ENCODE measurements around the gene MTCL1.

Gene MTCL1

DNA sequence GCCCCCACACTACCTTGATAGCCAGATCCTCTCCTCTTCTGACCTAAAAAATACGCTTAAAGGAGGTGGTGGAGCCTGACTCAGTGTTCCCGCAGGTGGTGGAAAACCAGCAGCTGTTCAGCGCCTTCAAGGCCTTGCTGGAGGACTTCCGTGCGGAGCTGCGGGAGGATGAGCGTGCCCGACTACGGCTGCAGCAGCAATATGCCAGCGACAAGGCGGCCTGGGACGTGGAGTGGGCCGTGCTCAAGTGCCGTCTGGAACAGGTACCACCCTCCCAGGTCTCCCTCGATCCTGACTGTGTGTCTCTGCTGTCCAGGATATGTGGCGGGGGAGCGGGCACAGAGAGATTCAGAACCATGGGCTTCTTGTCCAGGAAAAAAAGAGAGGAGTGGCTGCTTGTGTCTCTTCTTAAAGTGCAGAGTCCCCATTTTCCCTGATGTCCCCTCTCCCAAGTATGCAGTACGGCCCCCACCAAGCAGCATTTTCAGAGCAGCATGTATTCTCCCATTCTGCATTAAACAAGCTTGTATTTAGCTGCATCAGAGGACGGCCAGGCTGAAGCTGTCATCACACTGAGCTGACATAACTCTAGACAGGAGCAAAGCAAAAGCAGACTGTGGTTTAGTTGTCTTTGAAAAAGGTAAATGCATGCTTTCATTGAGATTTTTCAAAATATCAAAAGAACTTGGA is 101.6 kb downstream of the MTCL1 start:
- no peak overlapping the region for H3K9ac ChIP-seq (ENCODE audit: low read length)
- no peak for TF ChIP-seq EZH2 (IDR thresholded peaks at IDR 0.05; ENCODE audit: borderline replicate concordance, low read length)
- TF ChIP-seq, protein P1, sequence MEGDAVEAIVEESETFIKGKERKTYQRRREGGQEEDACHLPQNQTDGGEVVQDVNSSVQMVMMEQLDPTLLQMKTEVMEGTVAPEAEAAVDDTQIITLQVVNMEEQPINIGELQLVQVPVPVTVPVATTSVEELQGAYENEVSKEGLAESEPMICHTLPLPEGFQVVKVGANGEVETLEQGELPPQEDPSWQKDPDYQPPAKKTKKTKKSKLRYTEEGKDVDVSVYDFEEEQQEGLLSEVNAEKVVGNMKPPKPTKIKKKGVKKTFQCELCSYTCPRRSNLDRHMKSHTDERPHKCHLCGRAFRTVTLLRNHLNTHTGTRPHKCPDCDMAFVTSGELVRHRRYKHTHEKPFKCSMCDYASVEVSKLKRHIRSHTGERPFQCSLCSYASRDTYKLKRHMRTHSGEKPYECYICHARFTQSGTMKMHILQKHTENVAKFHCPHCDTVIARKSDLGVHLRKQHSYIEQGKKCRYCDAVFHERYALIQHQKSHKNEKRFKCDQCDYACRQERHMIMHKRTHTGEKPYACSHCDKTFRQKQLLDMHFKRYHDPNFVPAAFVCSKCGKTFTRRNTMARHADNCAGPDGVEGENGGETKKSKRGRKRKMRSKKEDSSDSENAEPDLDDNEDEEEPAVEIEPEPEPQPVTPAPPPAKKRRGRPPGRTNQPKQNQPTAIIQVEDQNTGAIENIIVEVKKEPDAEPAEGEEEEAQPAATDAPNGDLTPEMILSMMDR (IDR thresholded peaks at IDR 0.05; ENCODE audit: low read length): no peak
- H3K4me3 ChIP-seq (ENCODE audit: low read depth, low read length, poor library complexity, severe bottlenecking): no peak overlapping the region
- peaks cover 71% of the 10 kb centered on the region for H3K36me3 ChIP-seq (ENCODE audit: insufficient read depth, low read length)
- no peak overlapping the region for H2AFZ ChIP-seq (ENCODE audit: low read length)
- H3K27me3 ChIP-seq (ENCODE audit: insufficient read depth, low read length): no peaks in the 10 kb centered on the region
- no peaks in the 10 kb centered on the region for H4K20me1 ChIP-seq (ENCODE audit: insufficient read depth, low read length)
- H3K79me2 ChIP-seq (ENCODE audit: insufficient read depth, low read length): no peaks in the 10 kb centered on the region
- H3K9me3 ChIP-seq (ENCODE audit: low read length): no peaks in the 10 kb centered on the region
- H3K4me1 ChIP-seq (ENCODE audit: insufficient read depth, low read length, severe bottlenecking): no peaks in the 10 kb centered on the region
- no peak overlapping the region for H3K4me2 ChIP-seq (ENCODE audit: low read length)
- no peak overlapping the region for H3K27ac ChIP-seq (ENCODE audit: low read depth, low read length, poor library complexity, severe bottlenecking)
- no peaks in the 10 kb centered on the region for H3F3A ChIP-seq (ENCODE audit: insufficient read depth, low read length)
- no peaks in the 10 kb centered on the region for H3K9me2 ChIP-seq (ENCODE audit: low read depth, low read length)

DNA sequence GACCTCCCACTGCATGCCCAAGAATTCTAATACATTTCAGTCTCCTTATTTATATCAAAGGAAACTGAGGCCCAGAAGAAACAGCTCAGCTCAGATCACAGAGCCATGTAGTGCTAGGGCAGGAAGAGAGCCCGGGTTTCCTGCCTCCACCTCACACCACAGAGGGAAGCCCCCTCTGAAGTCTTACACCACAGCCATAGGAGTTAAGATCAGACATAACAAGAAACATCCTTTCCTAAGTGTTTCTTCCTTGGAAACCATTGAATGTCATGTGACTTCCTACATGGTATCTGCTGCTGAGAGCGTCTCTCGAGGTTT is 102.1 kb downstream of the MTCL1 start:
- H3K27me3 ChIP-seq (ENCODE audit: insufficient read depth, low read length): no peaks in the 10 kb centered on the region
- TF ChIP-seq EZH2 (IDR thresholded peaks at IDR 0.05; ENCODE audit: borderline replicate concordance, low read length): no peak
- TF ChIP-seq, protein P1 (IDR thresholded peaks at IDR 0.05; ENCODE audit: low read length): no peak
- no peaks in the 10 kb centered on the region for H3K9me2 ChIP-seq (ENCODE audit: low read depth, low read length)
- H3K4me1 ChIP-seq (ENCODE audit: insufficient read depth, low read length, severe bottlenecking): no peaks in the 10 kb centered on the region
- H3K79me2 ChIP-seq (ENCODE audit: insufficient read depth, low read length): no peaks in the 10 kb centered on the region
- H3K9me3 ChIP-seq (ENCODE audit: low read length): no peaks in the 10 kb centered on the region
- no peak overlapping the region for H3K9ac ChIP-seq (ENCODE audit: low read length)
- H3K4me2 ChIP-seq (ENCODE audit: low read length): no peak overlapping the region
- H2AFZ ChIP-seq (ENCODE audit: low read length): no peak overlapping the region
- no peaks in the 10 kb centered on the region for H4K20me1 ChIP-seq (ENCODE audit: insufficient read depth, low read length)
- no peak overlapping the region for H3K27ac ChIP-seq (ENCODE audit: low read depth, low read length, poor library complexity, severe bottlenecking)
- no peaks in the 10 kb centered on the region for H3F3A ChIP-seq (ENCODE audit: insufficient read depth, low read length)
- peaks cover 71% of the 10 kb centered on the region for H3K36me3 ChIP-seq (ENCODE audit: insufficient read depth, low read length)
- no peak overlapping the region for H3K4me3 ChIP-seq (ENCODE audit: low read depth, low read length, poor library complexity, severe bottlenecking)

DNA sequence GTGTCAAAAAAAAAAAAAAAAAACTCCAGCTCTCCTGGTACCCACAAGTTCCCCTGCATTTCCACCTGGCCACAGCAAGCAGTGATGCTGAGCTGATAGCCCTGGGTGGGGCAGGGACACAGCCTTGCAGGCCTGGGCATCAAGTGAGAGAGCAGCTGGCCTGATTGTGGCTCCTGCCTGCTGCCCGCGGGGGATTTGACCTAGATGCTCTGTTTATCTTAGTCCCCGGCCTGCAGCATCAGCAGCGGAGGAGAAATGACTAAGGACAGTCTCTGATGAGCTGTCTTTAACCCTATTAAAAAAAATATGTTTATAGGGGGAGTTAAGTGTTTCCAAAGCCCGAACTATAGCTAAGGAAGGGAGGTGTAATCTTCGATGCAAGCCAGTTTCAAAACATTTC is 102.6 kb downstream of the MTCL1 start:
- Histone ChIP-seq H2AFZ (ENCODE audit: low read length) (no peak overlapping the region), H3K36me3 (ENCODE audit: insufficient read depth, low read length) (peaks cover 77% of the 10 kb centered on the region), H3K27ac (ENCODE audit: low read depth, low read length, poor library complexity, severe bottlenecking) (no peak overlapping the region), H3K27me3 (ENCODE audit: insufficient read depth, low read length) (no peaks in the 10 kb centered on the region), H3K4me1 (ENCODE audit: insufficient read depth, low read length, severe bottlenecking) (no peaks in the 10 kb centered on the region), H3K9ac (ENCODE audit: low read length) (no peak overlapping the region), H3K4me2 (ENCODE audit: low read length) (no peak overlapping the region), H3K79me2 (ENCODE audit: insufficient read depth, low read length) (no peaks in the 10 kb centered on the region), H3K9me3 (ENCODE audit: low read length) (no peaks in the 10 kb centered on the region), H3F3A (ENCODE audit: insufficient read depth, low read length) (no peaks in the 10 kb centered on the region), H4K20me1 (ENCODE audit: insufficient read depth, low read length) (no peaks in the 10 kb centered on the region), H3K9me2 (ENCODE audit: low read depth, low read length) (no peaks in the 10 kb centered on the region), H3K4me3 (ENCODE audit: low read depth, low read length, poor library complexity, severe bottlenecking) (no peak overlapping the region)
- TF ChIP-seq, protein P1 (IDR thresholded peaks at IDR 0.05; ENCODE audit: low read length): no peak
- TF ChIP-seq EZH2 (IDR thresholded peaks at IDR 0.05; ENCODE audit: borderline replicate concordance, low read length): no peak
